Loucy (cell line): ENCODE data around the gene XPO1.
"Not testable (repeated sequence)": the region's sequence is repeated elsewhere in the genome, so short reads cannot be mapped to it uniquely, and the experiment has no call there.

Source experiments
- H2AFZ ChIP-seq: fragments of 200-600 bp; sonication (generic); 2 replicates; pipeline ENCODE4 v1.6.0; 2016; ENCODE audit warnings: antibody characterized with exemption, mild to moderate bottlenecking, low read length, moderate library complexity
- H3F3A ChIP-seq: fragments of 200-600 bp; 2 replicates; pipeline ENCODE4 v1.6.0; 2016; ENCODE audit warnings: antibody characterized with exemption, low read depth, mild to moderate bottlenecking
- H3K27me3 ChIP-seq: fragments of 200-600 bp; sonication (generic); 2 replicates; pipeline ENCODE4 v1.6.1; 2014; ENCODE audit warnings: low read length, mild to moderate bottlenecking; ENCODE audit not compliant: insufficient read depth, poor library complexity, severe bottlenecking
- H3K36me3 ChIP-seq: fragments of 200-600 bp; sonication (generic); 2 replicates; pipeline ENCODE4 v1.6.1; 2016; ENCODE audit warnings: low read length; ENCODE audit not compliant: insufficient read depth
- H3K4me1 ChIP-seq: fragments of 200-600 bp; sonication (generic); 2 replicates; pipeline ENCODE4 v1.5.1; 2014; ENCODE audit warnings: low read length, mild to moderate bottlenecking; ENCODE audit not compliant: insufficient read depth, poor library complexity, severe bottlenecking
- H3K4me2 ChIP-seq: fragments of 200-600 bp; sonication (generic); 2 replicates; pipeline ENCODE4 v1.6.0; 2014; ENCODE audit warnings: antibody characterized with exemption, low read length, low read depth, mild to moderate bottlenecking; ENCODE audit not compliant: poor library complexity, severe bottlenecking
- H3K4me3 ChIP-seq: fragments of 200-600 bp; sonication (generic); 2 replicates; pipeline ENCODE4 v1.5.1; 2014; ENCODE audit warnings: low read length, mild to moderate bottlenecking, mixed read lengths; ENCODE audit not compliant: poor library complexity, severe bottlenecking
- H3K79me2 ChIP-seq: fragments of 200-600 bp; sonication (generic); 2 replicates; pipeline ENCODE4 v1.6.1; 2014; ENCODE audit warnings: low read length; ENCODE audit not compliant: insufficient read depth
- H3K9ac ChIP-seq: fragments of 200-600 bp; sonication (generic); 2 replicates; pipeline ENCODE4 v1.6.0; 2014; ENCODE audit warnings: mild to moderate bottlenecking, low read depth, low read length, moderate library complexity; ENCODE audit not compliant: poor library complexity, severe bottlenecking
- H3K9me2 ChIP-seq: fragments of 200-600 bp; sonication (generic); replicated peaks from 2 replicates; pipeline ENCODE4 v1.6.1; 2016; ENCODE audit warnings: low read depth, low read length, mixed read lengths
- H3K9me3 ChIP-seq: fragments of 200-600 bp; sonication (generic); 2 replicates; pipeline ENCODE4 v1.6.1; 2014; ENCODE audit warnings: mild to moderate bottlenecking, antibody characterized with exemption, low read length, low read depth; ENCODE audit not compliant: insufficient read depth
- H4K20me1 ChIP-seq: fragments of 200-600 bp; sonication (generic); 2 replicates; pipeline ENCODE4 v1.6.0; 2014; ENCODE audit warnings: antibody characterized with exemption, low read length, mild to moderate bottlenecking; ENCODE audit not compliant: insufficient read depth, poor library complexity, severe bottlenecking
- CTCF ChIP-seq: fragments of 200-600 bp; sonication (generic); conservative IDR thresholded peaks from 2 replicates; pipeline ENCODE4 v1.5.1; 2014; ENCODE audit warnings: mild to moderate bottlenecking, antibody characterized with exemption, low read length
- EZH2phosphoT487 ChIP-seq: fragments of 200-600 bp; IDR thresholded peaks from 2 replicates; pipeline ENCODE4 v1.6.1; 2018; ENCODE audit warnings: antibody characterized with exemption, mild to moderate bottlenecking, moderate library complexity, borderline replicate concordance

Gene XPO1

DNA sequence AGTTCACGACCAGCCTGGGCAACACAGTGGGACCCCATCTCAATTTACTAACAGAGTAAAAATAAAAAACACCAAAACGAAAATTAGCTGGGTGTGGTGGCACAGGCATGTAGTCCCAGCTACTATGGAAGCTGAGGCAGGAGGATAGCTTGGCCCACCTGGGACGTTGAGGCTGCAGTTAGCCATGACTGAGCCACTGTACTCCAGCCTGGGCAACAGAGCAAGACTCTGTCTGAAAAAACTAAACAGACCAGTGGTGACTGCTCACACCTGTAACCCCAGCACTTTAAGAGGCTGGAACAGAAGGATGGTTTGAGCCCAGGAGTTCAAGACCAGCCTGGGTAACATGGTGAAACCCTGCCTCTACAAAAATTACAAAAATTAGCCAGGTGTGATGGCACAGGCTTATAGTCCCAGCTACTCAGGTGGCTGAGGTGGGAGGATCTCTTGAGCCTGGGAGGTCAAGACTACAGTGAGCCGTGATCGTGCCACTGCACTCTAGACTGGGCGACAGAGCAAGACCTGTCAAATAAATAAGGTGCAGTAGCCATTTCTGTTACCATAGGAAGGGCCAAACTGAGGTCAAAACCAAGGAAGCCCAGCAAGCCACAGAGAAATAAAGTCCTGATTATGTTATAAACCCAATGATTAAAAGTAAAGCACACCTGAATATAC, 81.3 kb downstream of the XPO1 start:
- H3K4me3 ChIP-seq: no peak overlapping the region
- H4K20me1 ChIP-seq: peaks cover 55% of the 10 kb centered on the region
- peaks cover 97% of the 10 kb centered on the region for H3K79me2 ChIP-seq
- H3F3A ChIP-seq: no peaks in the 10 kb centered on the region
- H3K9ac ChIP-seq: no peak overlapping the region
- H3K27me3 ChIP-seq: no peaks in the 10 kb centered on the region
- H3K4me2 ChIP-seq: no peak overlapping the region
- no peak overlapping the region for H2AFZ ChIP-seq
- H3K4me1 ChIP-seq: no peaks in the 10 kb centered on the region
- TF ChIP-seq CTCF (no peak), EZH2phosphoT487 (no peak)
- H3K9me2 ChIP-seq: no peaks in the 10 kb centered on the region
- H3K9me3 ChIP-seq: no peaks in the 10 kb centered on the region
- H3K36me3 ChIP-seq: no peaks in the 10 kb centered on the region; the same call in 1 of the 2 replicates

GRCh38 chr2:61456070-61456745, 81.9 kb downstream of the XPO1 start:
- Histone ChIP-seq H3K4me1 (no peaks in the 10 kb centered on the region), H3K4me2 (no peak overlapping the region), H3K9ac (no peak overlapping the region), H3K9me2 (no peaks in the 10 kb centered on the region), H3K36me3 (no peaks in the 10 kb centered on the region; the same call in 1 of the 2 replicates), H3F3A (no peaks in the 10 kb centered on the region), H3K4me3 (no peak overlapping the region), H3K9me3 (no peaks in the 10 kb centered on the region), H3K27me3 (no peaks in the 10 kb centered on the region), H3K79me2 (peaks cover 97% of the 10 kb centered on the region), H4K20me1 (peaks cover 55% of the 10 kb centered on the region), H2AFZ (no peak overlapping the region)
- TF ChIP-seq EZH2phosphoT487 (no peak), CTCF (no peak)

DNA sequence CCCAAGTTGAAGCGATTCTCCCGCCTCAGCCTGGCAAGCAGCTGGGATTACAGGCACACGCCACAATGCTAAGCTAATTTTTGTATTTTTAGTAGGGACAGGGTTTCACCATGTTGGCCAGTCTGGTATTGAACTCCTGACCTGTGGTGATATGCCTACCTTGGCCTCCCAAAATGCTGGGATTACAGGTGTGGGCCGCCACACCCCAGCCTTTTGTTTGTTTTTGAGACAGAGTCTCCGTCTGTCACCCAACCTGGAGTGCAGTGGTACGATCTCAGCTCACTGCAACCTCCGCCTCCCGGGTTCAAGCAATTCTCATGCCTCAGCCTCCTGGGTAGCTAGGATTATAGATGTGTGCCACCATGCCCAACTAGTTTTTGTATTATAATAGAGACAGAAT, 83.2 kb downstream of the XPO1 start:
- H3K9me2 ChIP-seq, H2AFZ ChIP-seq, H3K4me2 ChIP-seq, H3K9me3 ChIP-seq, H3K4me1 ChIP-seq, H3K36me3 ChIP-seq, H3F3A ChIP-seq, H3K27me3 ChIP-seq, H3K9ac ChIP-seq, H3K4me3 ChIP-seq: not testable (repeated sequence)
- Histone ChIP-seq H4K20me1 (peaks cover 49% of the 10 kb centered on the region), H3K79me2 (peaks cover 97% of the 10 kb centered on the region)

DNA sequence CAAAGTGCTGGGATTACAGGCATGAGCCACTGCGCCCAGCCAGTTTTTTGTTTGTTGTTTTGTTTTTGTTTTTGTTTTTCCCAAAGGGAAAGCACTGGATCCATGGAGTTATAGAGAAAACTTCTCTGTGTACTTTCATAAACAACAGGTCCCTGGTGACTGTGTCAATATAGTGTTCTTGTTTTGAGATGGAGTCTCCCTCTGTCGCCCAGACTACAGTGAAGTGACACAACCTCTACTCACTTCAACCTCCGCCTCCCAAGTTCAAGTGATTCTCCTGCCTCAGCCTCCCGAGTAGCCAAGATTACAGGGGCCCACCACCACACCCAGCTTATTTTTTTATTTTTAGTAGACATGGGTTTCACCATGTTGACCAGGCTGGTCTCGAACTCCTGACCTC, 83.8 kb downstream of the XPO1 start:
- Histone ChIP-seq H3K4me3 (no peak overlapping the region), H3K4me2 (no peak overlapping the region), H3K79me2 (peaks cover 97% of the 10 kb centered on the region), H3K27me3 (no peaks in the 10 kb centered on the region), H3F3A (no peaks in the 10 kb centered on the region), H2AFZ (no peak overlapping the region), H3K9ac (no peak overlapping the region), H3K36me3 (0 out of 2 replicates have a peak, but pooled peaks cover under 1% of the 10 kb centered on the region), H3K9me2 (no peaks in the 10 kb centered on the region), H4K20me1 (peaks cover 48% of the 10 kb centered on the region), H3K4me1 (no peaks in the 10 kb centered on the region), H3K9me3 (no peaks in the 10 kb centered on the region)
- TF ChIP-seq EZH2phosphoT487 (no peak), CTCF (no peak)
